ENCODE data around the gene EXD3.

EXD3 gene

GRCh38 chr9:137317718-137318511 lies 105.0 kb downstream of the EXD3 start:
- DNase-seq (ENCODE audit: low read depth): no peak

GRCh38 chr9:137317021-137317717 lies 105.8 kb downstream of the EXD3 start:
- no peak for DNase-seq (ENCODE audit: low read depth)

GRCh38 chr9:137316012-137316981 lies 106.7 kb downstream of the EXD3 start:
- no peak for DNase-seq (ENCODE audit: low read depth)

GRCh38 chr9:137315581-137316011 lies 107.4 kb downstream of the EXD3 start:
- no peak for DNase-seq (ENCODE audit: low read depth)

GRCh38 chr9:137314561-137315560 lies 108.1 kb downstream of the EXD3 start:
- no peak for DNase-seq (ENCODE audit: low read depth)

GRCh38 chr9:137313956-137314560 lies 108.9 kb downstream of the EXD3 start:
- no peak for DNase-seq (ENCODE audit: low read depth)

GRCh38 chr9:137313326-137313936 lies 109.5 kb downstream of the EXD3 start:
- no peak for DNase-seq (ENCODE audit: low read depth)

- no peak for DNase-seq (ENCODE audit: low read depth)
These were observed 110.1 kb downstream of the EXD3 start for GRCh38 chr9:137312852-137313325.

GRCh38 chr9:137311986-137312851 lies 110.7 kb downstream of the EXD3 start:
- no peak for DNase-seq (ENCODE audit: low read depth)

GRCh38 chr9:137311171-137311985 lies 111.6 kb downstream of the EXD3 start:
- DNase-seq (ENCODE audit: low read depth): no peak

GRCh38 chr9:137310189-137311052 lies 112.5 kb downstream of the EXD3 start:
- no peak for DNase-seq (ENCODE audit: low read depth)

- no peak for DNase-seq (ENCODE audit: low read depth)
These were observed 113.4 kb downstream of the EXD3 start for GRCh38 chr9:137309368-137310188.

GRCh38 chr9:137308057-137308619 lies 114.8 kb downstream of the EXD3 start:
- no peak for DNase-seq (ENCODE audit: low read depth)

GRCh38 chr9:137307255-137308056 lies 115.5 kb downstream of the EXD3 start:
- DNase-seq (ENCODE audit: low read depth): no peak

GRCh38 chr9:137306850-137307254 lies 116.1 kb downstream of the EXD3 start:
- no peak for DNase-seq (ENCODE audit: low read depth)
